GM19467 (cell line): ENCODE results near the gene C1QTNF1.
"Not testable (repeated sequence)": the region's sequence is repeated elsewhere in the genome, so short reads cannot be mapped to it uniquely, and the experiment has no call there.

Experiments used
- ATAC-seq: cut with Tn5 transposase; IDR thresholded peaks from one replicate; pipeline ENCODE4 v1.9.1; 2021; ENCODE audit warnings: mild to moderate bottlenecking, moderate library complexity; ENCODE audit not compliant: unreplicated experiment

Gene C1QTNF1

GRCh38 chr17:79005063-79005861, 18.7 kb upstream of the C1QTNF1 start:
- ATAC-seq: no peak

GRCh38 chr17:79006046-79006445, 17.9 kb upstream of the C1QTNF1 start:
- no peak for ATAC-seq

GRCh38 chr17:79006794-79007503, 17.0 kb upstream of the C1QTNF1 start:
- no peak for ATAC-seq

- ATAC-seq: no peak
Observed at GRCh38 chr17:79007504-79008381, 16.2 kb upstream of the C1QTNF1 start.

- ATAC-seq: no peak
Observed at GRCh38 chr17:79008666-79009387, 15.1 kb upstream of the C1QTNF1 start.

GRCh38 chr17:79009397-79010303, 14.3 kb upstream of the C1QTNF1 start, which contains the start of gene CANT1:
Gene CANT1 (minus strand): TSS chr17:79009764. CDS start chr17:78997622, 12,142 bp downstream.
- ATAC-seq: peak; percentile 79

GRCh38 chr17:79010304-79010646, 13.7 kb upstream of the C1QTNF1 start:
- ATAC-seq: no peak

- no peak for ATAC-seq
Observed at GRCh38 chr17:79011451-79012147, 12.4 kb upstream of the C1QTNF1 start.

- ATAC-seq: no peak
Observed at GRCh38 chr17:79012563-79013134, 11.3 kb upstream of the C1QTNF1 start.

- no peak for ATAC-seq
Observed at GRCh38 chr17:79014158-79014758, 9.7 kb upstream of the C1QTNF1 start.

- no peak for ATAC-seq
Observed at GRCh38 chr17:79017546-79018369, 6.2 kb upstream of the C1QTNF1 start.

GRCh38 chr17:79018370-79018695, 5.6 kb upstream of the C1QTNF1 start:
- no peak for ATAC-seq

- ATAC-seq: no peak
Observed at GRCh38 chr17:79019261-79019631, 4.7 kb upstream of the C1QTNF1 start.

GRCh38 chr17:79019632-79020584, 4.1 kb upstream of the C1QTNF1 start:
- ATAC-seq: no peak

- no peak for ATAC-seq
Observed at GRCh38 chr17:79020631-79021301, 3.2 kb upstream of the C1QTNF1 start.

GRCh38 chr17:79021929-79022328, 2.0 kb upstream of the C1QTNF1 start:
- not testable (repeated sequence) for ATAC-seq
